C4-2B (cell line): Measurements from ENCODE around the gene CPTP.

Source experiments
- ZFX ChIP-seq: fragments of 450-650 bp; IDR thresholded peaks from 2 replicates; pipeline ENCODE4 v1.6.1; 2017
- TF ChIP-seq, protein P1 (sequence below): fragments of 450-650 bp; conservative IDR thresholded peaks from 2 replicates; pipeline ENCODE4 v1.5.1; 2017; ENCODE audit warnings: mild to moderate bottlenecking

DNA sequence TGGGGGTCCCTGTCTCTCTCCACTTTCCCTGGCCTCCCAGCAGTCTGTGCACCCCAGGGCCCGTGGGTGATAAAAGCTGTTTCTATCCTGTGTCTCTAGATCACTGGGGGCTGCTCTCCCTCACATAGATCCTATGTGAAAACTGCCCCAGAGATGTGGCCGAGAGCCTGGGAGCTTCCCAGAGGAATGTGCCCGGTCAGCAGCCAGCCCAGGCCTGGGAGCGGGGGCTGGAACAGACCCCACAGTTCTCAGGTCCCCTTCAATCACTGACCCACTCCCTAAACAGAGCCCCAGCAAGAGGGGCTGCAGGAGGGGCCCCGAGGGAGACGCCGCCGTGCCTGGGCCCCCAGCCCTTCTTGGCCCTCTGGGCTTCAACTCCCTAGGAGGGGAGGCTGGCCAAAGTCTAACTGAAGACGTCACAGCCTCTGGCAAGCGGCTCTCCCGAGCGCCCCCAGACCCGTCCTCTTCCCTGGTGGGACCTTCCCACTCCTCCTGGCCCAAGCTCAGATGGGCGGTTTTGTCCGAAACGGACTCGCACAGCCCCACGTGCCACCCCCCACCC, 33.4 kb downstream of the CPTP start:
- TF ChIP-seq, protein P1, sequence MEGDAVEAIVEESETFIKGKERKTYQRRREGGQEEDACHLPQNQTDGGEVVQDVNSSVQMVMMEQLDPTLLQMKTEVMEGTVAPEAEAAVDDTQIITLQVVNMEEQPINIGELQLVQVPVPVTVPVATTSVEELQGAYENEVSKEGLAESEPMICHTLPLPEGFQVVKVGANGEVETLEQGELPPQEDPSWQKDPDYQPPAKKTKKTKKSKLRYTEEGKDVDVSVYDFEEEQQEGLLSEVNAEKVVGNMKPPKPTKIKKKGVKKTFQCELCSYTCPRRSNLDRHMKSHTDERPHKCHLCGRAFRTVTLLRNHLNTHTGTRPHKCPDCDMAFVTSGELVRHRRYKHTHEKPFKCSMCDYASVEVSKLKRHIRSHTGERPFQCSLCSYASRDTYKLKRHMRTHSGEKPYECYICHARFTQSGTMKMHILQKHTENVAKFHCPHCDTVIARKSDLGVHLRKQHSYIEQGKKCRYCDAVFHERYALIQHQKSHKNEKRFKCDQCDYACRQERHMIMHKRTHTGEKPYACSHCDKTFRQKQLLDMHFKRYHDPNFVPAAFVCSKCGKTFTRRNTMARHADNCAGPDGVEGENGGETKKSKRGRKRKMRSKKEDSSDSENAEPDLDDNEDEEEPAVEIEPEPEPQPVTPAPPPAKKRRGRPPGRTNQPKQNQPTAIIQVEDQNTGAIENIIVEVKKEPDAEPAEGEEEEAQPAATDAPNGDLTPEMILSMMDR, result no peak
- TF ChIP-seq ZFX, result no peak
